B cell (primary cell): ENCODE measurements around the gene SH2D3C. TPM values are rescaled to one million over a fixed set of nuclear protein-coding genes. Genes with fewer than 3 reads are reported as not detected.

ENCODE experiments used
- ATAC-seq: fragments of 200-7000 bp; cut with Tn5 transposase; one replicate; pipeline ENCODE4 v1.10.0; 2021; ENCODE audit warnings: low read depth, mild to moderate bottlenecking, moderate number of reproducible peaks, moderate library complexity
- CTCF ChIA-PET: fragments of 350-600 bp; sonication (Branson Sonifier 250); formaldehyde crosslinking; loops from one replicate; lab custom pipeline; 2021; ENCODE audit warnings: antibody characterized with exemption, inconsistent platforms; lab: Charles Lee
- POLR2A ChIA-PET: fragments of 350-600 bp; sonication (Branson Sonifier 250); formaldehyde crosslinking; loops from one replicate; lab custom pipeline; 2021; ENCODE audit warnings: antibody characterized with exemption; lab: Charles Lee
- DNase-seq: peaks from one replicate; pipeline ENCODE4 v3.0.0; 2013
- H2AFZ ChIP-seq: 2 replicates; pipeline ENCODE4 v1.6.1; 2012; ENCODE audit warnings: mild to moderate bottlenecking, low read depth, low read length; ENCODE audit not compliant: insufficient read depth, poor library complexity, severe bottlenecking
- H3K27ac ChIP-seq, 2 donors: 1 replicate in 1 of 2; 2 replicates in 1 of 2; pipeline ENCODE4 v1.5.1; 2012 to 2013; ENCODE audit warnings: low read length in 2 of 2, mild to moderate bottlenecking in 2 of 2, moderate library complexity in 1 of 2
- H3K27me3 ChIP-seq, 4 experiments: fragments of 200-600 bp in 1 of 4; sonication (generic) in 1 of 4; replicated peaks in 1 of 4; 1 replicate in 2 of 4; 2 replicates in 2 of 4; pipeline versions ENCODE4 v1.6.1 to v1.7.0; 2013 to 2016; ENCODE audit warnings: low read length in 3 of 4, mild to moderate bottlenecking in 2 of 4, mixed read lengths in 1 of 4, moderate library complexity in 1 of 4; ENCODE audit not compliant: insufficient read depth in 4 of 4, control insufficient read depth in 3 of 4; ENCODE audit errors: control extremely low read depth in 1 of 4
- H3K36me3 ChIP-seq, 2 experiments: replicated peaks in 1 of 2; 1 replicate in 1 of 2; 2 replicates in 1 of 2; pipeline versions ENCODE4 v1.6.1 to v1.7.1; 2013; ENCODE audit warnings: low read length in 1 of 2; ENCODE audit not compliant: insufficient read depth in 2 of 2, control insufficient read depth in 1 of 2; ENCODE audit errors: control extremely low read depth in 1 of 2, extremely low read depth in 1 of 2
- H3K4me1 ChIP-seq, 2 donors: fragments of 200-600 bp in 1 of 2; sonication (generic) in 1 of 2; 1 replicate in 1 of 2; 2 replicates in 1 of 2; pipeline versions ENCODE4 v1.5.1 to v1.6.1; 2013 to 2017; ENCODE audit warnings: low read length in 2 of 2; ENCODE audit not compliant: control insufficient read depth in 2 of 2, insufficient read depth in 2 of 2
- H3K4me2 ChIP-seq: replicated peaks from 2 replicates; pipeline ENCODE3; 2012; ENCODE audit warnings: mild to moderate bottlenecking, low read depth, low read length; ENCODE audit not compliant: poor library complexity, severe bottlenecking
- H3K4me3 ChIP-seq, 5 experiments: fragments of 200-600 bp in 1 of 5; sonication (generic) in 1 of 5; 1 replicate in 3 of 5; 2 replicates in 2 of 5; pipeline versions ENCODE4 v1.5.1 to v1.7.0; 2011 to 2016; ENCODE audit warnings: low read length in 4 of 5, mild to moderate bottlenecking in 4 of 5, low read depth in 2 of 5, control low read depth in 1 of 5, moderate library complexity in 1 of 5; ENCODE audit not compliant: insufficient read depth in 1 of 5; ENCODE audit errors: control extremely low read depth in 1 of 5, extremely low read depth in 1 of 5
- H3K79me2 ChIP-seq: fragments of 200-600 bp; sonication (generic); one replicate; pipeline ENCODE4 v1.6.0; 2016; ENCODE audit warnings: low read length; ENCODE audit not compliant: control insufficient read depth, insufficient read depth
- H3K9ac ChIP-seq: fragments of 200-600 bp; sonication (generic); 2 replicates; pipeline ENCODE4 v1.6.1; 2017; ENCODE audit warnings: mild to moderate bottlenecking, low read length, moderate library complexity
- H3K9me3 ChIP-seq, 3 donors: one replicate each; pipeline versions ENCODE4 v1.6.1 to v1.7.1; 2013; ENCODE audit warnings: low read length in 2 of 3; ENCODE audit not compliant: control insufficient read depth in 2 of 3, insufficient read depth in 1 of 3; ENCODE audit errors: control extremely low read depth in 1 of 3
- H4K20me1 ChIP-seq: 2 replicates; pipeline ENCODE4 v1.6.0; 2012; ENCODE audit warnings: mild to moderate bottlenecking, low read length; ENCODE audit not compliant: insufficient read depth, control insufficient read depth, poor library complexity, severe bottlenecking
- H3K27ac Mint-ChIP-seq: one replicate; pipeline ENCODE4 v1.8.0; 2021; ENCODE audit warnings: mixed read lengths
- H3K27me3 Mint-ChIP-seq: one replicate; pipeline ENCODE4 v1.8.0; 2021; ENCODE audit warnings: mixed read lengths
- H3K4me1 Mint-ChIP-seq: one replicate; pipeline ENCODE4 v1.8.0; 2021; ENCODE audit warnings: mixed read lengths
- H3K4me3 Mint-ChIP-seq: one replicate; pipeline ENCODE4 v1.8.0; 2021; ENCODE audit warnings: mixed read lengths
- H3K9me3 Mint-ChIP-seq: one replicate; pipeline ENCODE4 v1.8.0; 2022; ENCODE audit warnings: mixed read lengths; ENCODE audit not compliant: insufficient read depth
- EZH2 ChIP-seq: IDR thresholded peaks from 2 replicates; pipeline ENCODE4 v1.6.1; 2012; ENCODE audit warnings: borderline replicate concordance, low read depth, mild to moderate bottlenecking, moderate library complexity, low read length; ENCODE audit not compliant: insufficient read depth, poor library complexity, severe bottlenecking
- WGBS: methylation state at CpG from one replicate; pipeline ENCODE4 v1.1.5; 2013; ENCODE audit warnings: missing lambda C conversion rate; ENCODE audit not compliant: insufficient coverage; 5-methylcytosine and 5-hydroxymethylcytosine counted together
- intact Hi-C: fragments of 100-400 bp; cut with micrococcal nuclease; formaldehyde crosslinking; loops from one replicate; pipeline ENCODE4 v1.10.0; 2022
- polyA plus RNA-seq: library from polyadenylated mRNA; depleted of rRNA; stranded (reverse); fragments of >200 nt; gene quantifications from 2 replicates; pipeline ENCODE4 v1.2.3, GENCODE V29; 2012
- total RNA-seq, 2 donors: library from RNA; stranded (reverse); fragments of 120-200 nt in 1 of 2; gene quantifications; 1 replicate in 1 of 2; 2 replicates in 1 of 2; pipeline versions ENCODE4 v1.2.3 to v1.2.4, GENCODE V29; 2013 to 2022
- TF ChIP-seq, protein P1 (sequence below): fragments of 200-600 bp; IDR thresholded peaks from one replicate; pipeline ENCODE4 v1.8.0; 2022; ENCODE audit warnings: antibody characterized with exemption, mild to moderate bottlenecking

SH2D3C gene
- total and polyA plus RNA-seq, 2 donors (not counting 1 experiment from before 2014, with no cell fraction given): 66.3 to 85.5 TPM

DNA sequence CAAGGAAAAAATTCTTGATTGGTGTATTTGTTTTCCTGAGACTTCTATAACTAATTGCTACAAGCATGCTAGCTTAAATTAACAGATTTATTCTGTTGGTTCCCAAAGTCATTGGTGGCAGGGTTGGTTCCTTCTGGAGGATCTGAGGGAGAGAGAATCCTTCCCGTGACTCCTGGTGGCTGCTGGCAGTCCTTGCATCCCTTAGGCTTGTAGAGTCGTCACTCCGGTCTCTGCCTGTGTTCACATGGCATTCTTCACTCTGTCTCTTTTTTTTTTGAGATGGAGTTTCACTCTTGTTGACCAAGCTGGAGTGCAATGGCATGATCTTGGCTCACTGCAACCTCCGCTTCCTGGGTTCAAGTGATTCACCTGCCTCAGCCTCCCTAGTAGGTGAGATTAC is 12.6 kb upstream of the SH2D3C start:
- POLR2A ChIA-PET: interaction anchor here (0.7 kb wide), 1 partner anchor 275 kb away, joined by 3 read pairs; no protein-coding TSS in a partner anchor

More for the DNA sequence above, 12.6 kb upstream of the SH2D3C start:
- Histone ChIP-seq H3K36me3 (peaks cover 0 to 50% of the 10 kb centered on the region in 2 experiments), H3K4me1 (peaks cover 15 to 21% of the 10 kb centered on the region in 2 donors), H2AFZ (no peak overlapping the region), H3K9me3 (no peaks in the 10 kb centered on the region), H3K79me2 (peaks cover 47% of the 10 kb centered on the region), H3K4me2 (no peak overlapping the region), H3K27ac (no peak overlapping the region), H4K20me1 (peaks cover 58% of the 10 kb centered on the region), H3K27me3 (no peaks in the 10 kb centered on the region), H3K4me3 (no peak overlapping the region), H3K9ac (no peak overlapping the region)
- no peak for DNase-seq
- no peak for ATAC-seq
- no peak overlapping the region for H3K4me3 Mint-ChIP-seq
- H3K27ac Mint-ChIP-seq: no peak overlapping the region
- CTCF ChIA-PET: interaction anchor here (4.5 kb wide), 1 partner anchor 78 kb away, joined by 22 read pairs; no protein-coding TSS in a partner anchor
- intact Hi-C loops: no loop called here
- TF ChIP-seq, protein P1, sequence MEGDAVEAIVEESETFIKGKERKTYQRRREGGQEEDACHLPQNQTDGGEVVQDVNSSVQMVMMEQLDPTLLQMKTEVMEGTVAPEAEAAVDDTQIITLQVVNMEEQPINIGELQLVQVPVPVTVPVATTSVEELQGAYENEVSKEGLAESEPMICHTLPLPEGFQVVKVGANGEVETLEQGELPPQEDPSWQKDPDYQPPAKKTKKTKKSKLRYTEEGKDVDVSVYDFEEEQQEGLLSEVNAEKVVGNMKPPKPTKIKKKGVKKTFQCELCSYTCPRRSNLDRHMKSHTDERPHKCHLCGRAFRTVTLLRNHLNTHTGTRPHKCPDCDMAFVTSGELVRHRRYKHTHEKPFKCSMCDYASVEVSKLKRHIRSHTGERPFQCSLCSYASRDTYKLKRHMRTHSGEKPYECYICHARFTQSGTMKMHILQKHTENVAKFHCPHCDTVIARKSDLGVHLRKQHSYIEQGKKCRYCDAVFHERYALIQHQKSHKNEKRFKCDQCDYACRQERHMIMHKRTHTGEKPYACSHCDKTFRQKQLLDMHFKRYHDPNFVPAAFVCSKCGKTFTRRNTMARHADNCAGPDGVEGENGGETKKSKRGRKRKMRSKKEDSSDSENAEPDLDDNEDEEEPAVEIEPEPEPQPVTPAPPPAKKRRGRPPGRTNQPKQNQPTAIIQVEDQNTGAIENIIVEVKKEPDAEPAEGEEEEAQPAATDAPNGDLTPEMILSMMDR: no peak
- TF ChIP-seq EZH2: no peak
- H3K9me3 Mint-ChIP-seq: no peaks in the 10 kb centered on the region
- 100% methylated on average over 3 of the region's 4 CpGs for WGBS
- no peaks in the 10 kb centered on the region for H3K27me3 Mint-ChIP-seq
- peaks cover 30% of the 10 kb centered on the region for H3K4me1 Mint-ChIP-seq
